ENCODE data around the gene CYP24A1. TPM values are rescaled to one million over a fixed set of nuclear protein-coding genes. Genes with fewer than 3 reads are reported as not detected.

Gene CYP24A1
- under 1 TPM; 0.40 to 0.58 TPM for total RNA-seq

DNA sequence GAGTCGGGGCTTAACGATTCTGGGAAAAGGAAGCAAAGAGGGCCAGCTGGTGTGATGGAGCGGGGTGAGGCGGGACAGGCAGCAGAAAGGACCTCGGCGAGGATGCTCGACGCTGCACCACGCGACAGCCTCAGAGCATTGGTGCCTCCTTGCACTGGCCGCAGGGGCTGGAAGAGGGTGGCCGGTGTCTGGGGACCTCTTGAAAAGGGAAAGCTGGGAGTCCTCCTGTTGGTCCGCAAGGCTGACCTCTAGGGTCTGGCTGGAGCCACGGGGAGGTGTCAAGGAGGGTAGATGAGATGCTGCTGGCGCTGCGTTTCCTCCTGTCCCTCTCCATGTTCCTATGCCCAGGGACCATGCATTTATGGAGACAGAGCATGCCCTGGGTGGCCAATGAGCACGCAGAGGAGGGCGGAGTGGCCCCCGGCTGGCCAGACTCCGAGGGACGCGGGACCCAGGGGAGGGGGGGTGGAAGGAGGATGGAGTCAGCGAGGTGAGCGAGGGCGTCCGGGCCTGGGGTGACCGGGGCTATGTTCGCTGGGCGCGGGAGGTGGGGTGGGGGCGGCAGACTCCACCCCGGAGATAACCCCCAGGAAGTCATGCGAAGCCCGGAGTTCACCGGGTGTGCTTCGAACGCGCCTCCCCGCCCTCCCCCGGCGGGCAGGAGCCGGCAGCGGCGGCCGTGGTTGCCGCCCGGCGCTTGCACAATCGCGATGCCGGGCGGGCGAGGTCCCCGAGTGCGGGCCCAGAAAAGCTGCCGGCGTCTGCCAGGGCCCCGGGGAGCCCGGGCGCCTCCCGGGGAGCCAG lies at the start of gene CYP24A1:
CYP24A1 (minus strand) TSS at position 334 of the 804 bp plus-strand sequence. CDS start 407 bp downstream, outside the sequence.
- peak; percentile 40 for DNase-seq
- H3K36me3 Mint-ChIP-seq = no peaks in the 10 kb centered on the region
- H3K4me1 Mint-ChIP-seq = peaks cover 12% of the 10 kb centered on the region
- H3K4me3 Mint-ChIP-seq = peak within 1 kb of the TSS; percentile 55
- H3K27ac Mint-ChIP-seq = no peak within 1 kb of the TSS
- ATAC-seq (ENCODE audit: low read depth) = no peak
- POLR2A ChIA-PET = no interaction called here
- no peaks in the 10 kb centered on the region for H3K9me3 Mint-ChIP-seq
- H3K27me3 Mint-ChIP-seq = peaks cover 85% of the 10 kb centered on the region

DNA sequence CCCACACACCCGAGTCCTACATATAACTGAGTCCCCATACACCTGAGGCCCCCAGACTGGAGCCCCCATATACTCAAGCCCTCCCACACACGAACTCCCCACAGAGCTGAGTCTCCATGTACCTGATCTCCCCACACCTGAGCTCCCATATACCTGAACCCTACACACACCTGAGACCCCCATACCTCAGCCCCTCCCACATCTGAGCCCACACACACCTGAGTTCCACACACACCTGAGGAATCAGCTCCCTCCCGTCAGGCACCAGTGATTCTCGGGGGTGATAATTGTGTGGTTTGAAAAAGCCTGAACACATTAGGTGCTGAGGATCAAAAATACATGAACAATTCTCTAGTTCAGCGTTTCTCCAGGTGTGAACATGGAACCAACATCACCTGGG lies 49.5 kb upstream of the CYP24A1 start:
- H3K27me3 Mint-ChIP-seq = no peaks in the 10 kb centered on the region
- H3K36me3 Mint-ChIP-seq = peaks cover 2% of the 10 kb centered on the region
- H3K4me3 Mint-ChIP-seq = no peak overlapping the region
- no peak for ATAC-seq (ENCODE audit: low read depth)
- DNase-seq = no peak
- H3K27ac Mint-ChIP-seq = no peak overlapping the region
- peaks cover 21% of the 10 kb centered on the region for H3K4me1 Mint-ChIP-seq
- POLR2A ChIA-PET = no interaction called here
- H3K9me3 Mint-ChIP-seq = peaks cover 1% of the 10 kb centered on the region

DNA sequence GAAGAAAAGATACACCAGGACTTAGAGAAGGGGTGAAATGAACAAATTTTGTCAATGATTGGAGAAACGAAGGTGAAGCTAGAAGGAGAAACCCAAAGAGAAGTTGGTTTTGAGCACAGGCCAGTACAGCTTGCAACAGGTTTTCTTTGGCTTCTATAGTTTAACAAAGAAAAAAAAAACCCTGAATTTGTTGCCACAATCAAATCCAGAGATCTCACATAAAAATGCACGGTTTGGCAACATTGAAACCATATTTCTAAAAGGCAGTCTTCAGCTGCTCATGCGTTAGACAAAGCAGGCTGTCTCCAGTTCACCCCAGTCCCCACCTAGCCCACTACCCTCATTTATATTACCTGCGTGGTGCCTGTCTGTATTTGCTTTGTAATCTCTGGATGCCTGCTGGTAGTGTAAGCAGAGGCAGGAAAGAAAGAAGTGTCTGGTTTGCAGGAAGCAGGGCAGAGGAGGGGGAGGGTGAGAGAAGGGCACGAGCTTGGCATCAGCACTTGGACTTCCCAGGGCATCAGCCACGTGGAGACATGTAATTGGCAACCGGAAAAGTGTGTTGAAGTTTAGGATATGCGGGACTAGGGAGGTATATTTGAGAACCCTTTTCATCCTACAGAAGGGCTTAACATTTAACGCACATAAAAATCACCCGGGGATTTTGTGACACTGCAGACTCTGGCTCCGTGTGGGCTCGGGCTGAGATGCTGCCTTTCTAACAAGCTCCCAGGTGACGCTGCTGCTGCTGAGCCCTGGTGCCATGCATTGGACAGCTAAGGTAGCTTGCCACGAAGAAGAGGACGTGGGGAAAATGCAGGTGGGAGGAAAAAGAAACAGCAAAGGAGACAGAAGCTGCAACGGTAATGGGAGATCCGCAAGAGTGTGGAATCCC lies 48.5 kb upstream of the CYP24A1 start:
- no peak for ATAC-seq (ENCODE audit: low read depth)
- H3K27me3 Mint-ChIP-seq = no peaks in the 10 kb centered on the region
- H3K9me3 Mint-ChIP-seq = peaks cover under 1% of the 10 kb centered on the region
- POLR2A ChIA-PET = interaction anchor here (1.0 kb wide), 1 partner anchor 14 kb away, joined by 5 read pairs; the partner anchor contains the start of gene PFDN4
- peaks cover 2% of the 10 kb centered on the region for H3K36me3 Mint-ChIP-seq
- no peak for DNase-seq
- peaks cover 20% of the 10 kb centered on the region for H3K4me1 Mint-ChIP-seq
- H3K27ac Mint-ChIP-seq = peak overlapping the region; percentile 86
- H3K4me3 Mint-ChIP-seq = peak overlapping the region; percentile 63

DNA sequence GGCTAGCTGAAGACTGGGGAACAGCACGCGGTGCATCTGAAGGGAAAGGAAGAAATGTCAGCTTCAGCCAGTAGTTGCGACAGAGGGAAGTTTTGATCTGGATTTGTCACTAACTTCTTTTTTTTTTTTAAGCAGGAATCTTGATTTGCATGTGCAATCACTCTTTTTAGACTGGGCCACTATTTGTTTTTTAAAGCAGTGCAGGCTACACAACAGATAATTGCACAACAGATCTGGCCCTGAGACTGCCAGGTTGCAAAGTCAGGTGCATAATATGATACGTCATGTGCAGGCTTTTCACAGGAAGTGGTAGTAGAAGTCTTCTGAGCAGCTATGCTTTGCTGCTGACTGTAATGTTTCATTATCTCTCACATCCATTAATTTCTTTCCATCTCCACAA lies 47.6 kb upstream of the CYP24A1 start:
- peak overlapping the region; percentile 86 for H3K27ac Mint-ChIP-seq
- POLR2A ChIA-PET = interaction anchor here (1.0 kb wide), 1 partner anchor 13 kb away, joined by 5 read pairs; the partner anchor contains the start of gene PFDN4
- no peaks in the 10 kb centered on the region for H3K27me3 Mint-ChIP-seq
- H3K4me1 Mint-ChIP-seq = peaks cover 17% of the 10 kb centered on the region
- no peaks in the 10 kb centered on the region for H3K9me3 Mint-ChIP-seq
- H3K4me3 Mint-ChIP-seq = peak overlapping the region; percentile 63
- DNase-seq (no peak), ATAC-seq (ENCODE audit: low read depth) (peak; percentile 87)
- peaks cover 2% of the 10 kb centered on the region for H3K36me3 Mint-ChIP-seq

DNA sequence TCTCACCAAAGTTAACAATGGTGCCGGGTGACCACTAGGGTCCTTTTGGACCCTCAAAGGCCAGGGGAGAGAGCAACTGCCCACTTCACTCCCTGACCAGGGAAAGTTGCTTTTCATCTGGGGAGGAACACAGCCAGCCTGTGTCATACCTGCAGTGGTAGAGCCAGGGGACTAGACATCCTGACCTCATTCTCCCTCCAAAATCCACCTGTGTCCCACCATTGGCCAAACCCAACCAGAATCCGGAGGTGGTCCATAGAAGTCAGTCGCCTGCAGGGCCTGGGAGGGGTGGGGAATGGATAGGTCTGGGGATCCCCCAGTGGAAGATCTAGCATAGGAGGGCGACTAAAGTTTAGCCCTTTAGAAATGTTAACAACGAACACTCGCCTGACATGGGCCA lies 46.9 kb upstream of the CYP24A1 start:
- ATAC-seq (ENCODE audit: low read depth) (no peak), DNase-seq (no peak)
- peaks cover 4% of the 10 kb centered on the region for H3K36me3 Mint-ChIP-seq
- no peak overlapping the region for H3K27ac Mint-ChIP-seq
- no peaks in the 10 kb centered on the region for H3K27me3 Mint-ChIP-seq
- POLR2A ChIA-PET = no interaction called here
- no peak overlapping the region for H3K4me3 Mint-ChIP-seq
- H3K4me1 Mint-ChIP-seq = peaks cover 17% of the 10 kb centered on the region
- no peaks in the 10 kb centered on the region for H3K9me3 Mint-ChIP-seq

DNA sequence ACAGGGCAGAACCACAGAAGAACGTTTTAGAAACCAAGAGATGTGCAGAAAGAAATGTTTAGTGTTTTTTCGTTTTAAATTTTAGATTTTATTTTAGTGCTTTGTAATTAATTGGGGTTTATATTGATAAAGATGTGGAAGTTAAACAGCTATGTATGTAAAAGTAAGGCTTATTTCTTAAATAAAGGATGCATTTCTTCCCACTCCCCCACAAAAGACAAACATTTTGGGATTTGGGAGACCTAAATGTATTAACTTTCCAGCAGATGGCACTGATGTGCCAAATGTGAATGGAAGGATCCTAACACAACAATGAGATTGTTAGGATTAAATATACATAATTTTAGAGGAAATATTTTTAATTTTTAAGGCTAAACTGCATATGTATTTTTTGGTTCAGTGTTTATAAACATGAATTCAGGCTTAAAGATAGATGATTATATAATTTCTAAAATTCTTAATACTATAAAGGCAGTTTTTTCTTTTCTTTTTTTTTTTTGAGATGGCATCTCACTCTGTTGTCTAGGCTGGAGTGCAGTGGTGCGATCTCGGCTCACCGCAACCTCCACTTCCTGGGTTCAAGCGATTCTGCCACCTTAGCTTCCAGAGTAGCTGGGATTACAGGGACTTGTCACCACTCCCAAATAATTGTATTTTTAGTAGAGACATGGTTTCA lies 46.1 kb upstream of the CYP24A1 start:
- Mint-ChIP-seq H3K27ac (no peak overlapping the region), H3K9me3 (no peaks in the 10 kb centered on the region), H3K4me1 (peaks cover 17% of the 10 kb centered on the region), H3K36me3 (peaks cover 6% of the 10 kb centered on the region), H3K4me3 (no peak overlapping the region), H3K27me3 (no peaks in the 10 kb centered on the region)
- POLR2A ChIA-PET = no interaction called here
- ATAC-seq (ENCODE audit: low read depth) (no peak), DNase-seq (no peak)

GRCh38 chr20:54218470-54218869 lies 44.7 kb upstream of the CYP24A1 start:
- no peaks in the 10 kb centered on the region for H3K9me3 Mint-ChIP-seq
- H3K27me3 Mint-ChIP-seq = no peaks in the 10 kb centered on the region
- H3K4me1 Mint-ChIP-seq = peaks cover 17% of the 10 kb centered on the region
- H3K4me3 Mint-ChIP-seq = no peak overlapping the region
- DNase-seq (no peak), ATAC-seq (ENCODE audit: low read depth) (no peak)
- H3K27ac Mint-ChIP-seq = no peak overlapping the region
- POLR2A ChIA-PET = interaction anchor here (0.9 kb wide), 1 partner anchor 11 kb away, joined by 3 read pairs; the partner anchor contains the start of gene PFDN4
- peaks cover 6% of the 10 kb centered on the region for H3K36me3 Mint-ChIP-seq

DNA sequence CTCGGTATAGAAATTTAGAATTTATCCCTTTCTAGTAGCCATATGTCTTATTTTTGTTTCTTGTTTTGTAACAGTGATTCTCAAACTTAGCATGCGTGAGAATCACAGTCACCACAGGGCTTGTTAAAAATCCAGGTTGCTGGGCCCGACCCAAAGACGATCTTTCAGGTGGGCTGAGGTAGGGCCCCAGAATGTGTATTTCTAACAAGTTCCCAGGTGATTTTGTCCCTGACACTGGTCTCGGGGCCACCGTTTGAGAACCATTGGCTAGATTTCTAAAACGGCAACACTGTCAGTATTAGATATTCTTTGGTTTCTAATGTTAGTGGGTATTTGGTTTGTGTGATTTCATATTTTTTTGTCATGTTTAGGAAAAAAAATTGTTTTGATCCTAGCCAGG lies 44.0 kb upstream of the CYP24A1 start:
- no peak overlapping the region for H3K4me3 Mint-ChIP-seq
- POLR2A ChIA-PET = no interaction called here
- ATAC-seq (ENCODE audit: low read depth) (no peak), DNase-seq (no peak)
- H3K27me3 Mint-ChIP-seq = no peaks in the 10 kb centered on the region
- H3K36me3 Mint-ChIP-seq = peaks cover 6% of the 10 kb centered on the region
- H3K27ac Mint-ChIP-seq = no peak overlapping the region
- H3K4me1 Mint-ChIP-seq = peaks cover 17% of the 10 kb centered on the region
- H3K9me3 Mint-ChIP-seq = no peaks in the 10 kb centered on the region

DNA sequence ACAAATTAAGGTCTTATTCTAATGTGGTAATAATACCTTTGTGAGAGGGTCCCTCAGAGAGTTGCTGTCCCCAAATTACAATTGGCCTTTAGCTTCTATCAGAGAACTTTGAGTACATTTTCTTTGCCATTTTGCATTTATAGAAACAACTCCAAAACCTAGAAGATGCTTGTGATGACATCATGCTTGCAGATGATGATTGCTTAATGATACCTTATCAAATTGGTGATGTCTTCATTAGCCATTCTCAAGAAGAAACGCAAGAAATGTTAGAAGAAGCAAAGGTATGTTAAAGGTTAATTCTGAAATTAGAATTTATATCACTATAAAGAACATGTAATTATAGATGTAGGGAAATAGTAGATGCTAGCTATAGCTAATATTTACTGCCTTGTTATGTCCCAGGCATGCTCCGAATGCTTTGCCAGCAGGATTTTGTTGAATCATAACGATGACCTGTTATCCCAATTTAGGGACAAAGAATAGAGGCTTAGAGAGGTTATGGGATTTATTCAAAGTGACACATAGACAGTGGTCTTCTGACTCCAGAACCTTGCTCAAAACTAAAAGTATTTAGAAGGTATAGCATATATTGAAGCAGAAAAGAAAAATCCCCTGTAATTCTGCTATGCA lies 41.5 kb upstream of the CYP24A1 start:
- H3K27me3 Mint-ChIP-seq = no peaks in the 10 kb centered on the region
- no peaks in the 10 kb centered on the region for H3K9me3 Mint-ChIP-seq
- ATAC-seq (ENCODE audit: low read depth) (no peak), DNase-seq (no peak)
- POLR2A ChIA-PET = no interaction called here
- peaks cover 6% of the 10 kb centered on the region for H3K36me3 Mint-ChIP-seq
- H3K27ac Mint-ChIP-seq = no peak overlapping the region
- H3K4me3 Mint-ChIP-seq = no peak overlapping the region
- H3K4me1 Mint-ChIP-seq = peaks cover 4% of the 10 kb centered on the region

- Mint-ChIP-seq H3K36me3 (peaks cover 11% of the 10 kb centered on the region), H3K4me3 (no peak overlapping the region), H3K9me3 (no peaks in the 10 kb centered on the region), H3K4me1 (peaks cover 10% of the 10 kb centered on the region), H3K27ac (no peak overlapping the region), H3K27me3 (no peaks in the 10 kb centered on the region)
- no peak for ATAC-seq (ENCODE audit: low read depth)
- no peak for DNase-seq
- POLR2A ChIA-PET = no interaction called here
These were observed 40.8 kb upstream of the CYP24A1 start for GRCh38 chr20:54214566-54214965.

GRCh38 chr20:54212871-54213270 lies 39.1 kb upstream of the CYP24A1 start:
- H3K36me3 Mint-ChIP-seq = peaks cover 11% of the 10 kb centered on the region
- no peak overlapping the region for H3K27ac Mint-ChIP-seq
- no peak for ATAC-seq (ENCODE audit: low read depth)
- H3K27me3 Mint-ChIP-seq = no peaks in the 10 kb centered on the region
- peaks cover 20% of the 10 kb centered on the region for H3K4me1 Mint-ChIP-seq
- no peak overlapping the region for H3K4me3 Mint-ChIP-seq
- H3K9me3 Mint-ChIP-seq = no peaks in the 10 kb centered on the region
- POLR2A ChIA-PET = no interaction called here
- no peak for DNase-seq

- Mint-ChIP-seq H3K4me3 (no peak overlapping the region), H3K27ac (no peak overlapping the region), H3K4me1 (peaks cover 20% of the 10 kb centered on the region), H3K36me3 (peaks cover 11% of the 10 kb centered on the region), H3K27me3 (no peaks in the 10 kb centered on the region), H3K9me3 (no peaks in the 10 kb centered on the region)
- ATAC-seq (ENCODE audit: low read depth) (no peak), DNase-seq (no peak)
- POLR2A ChIA-PET = no interaction called here
These were observed 38.4 kb upstream of the CYP24A1 start for GRCh38 chr20:54212226-54212625.

Data from activated naive CD8-positive, alpha-beta T cell treated with anti-CD3 and anti-CD28 coated beads, Interleukin-2, amount 10 ng/mL, durations not matched to agents 7 days and 5 days (primary cell).